OCI-LY3 (cell line): ENCODE measurements around the gene CASS4.

Source experiments
- CTCF ChIP-seq: fragments of 200-600, 300-600 bp; sonication (generic); IDR thresholded peaks from 2 replicates; pipeline ENCODE4 v1.5.1; 2014; ENCODE audit warnings: antibody characterized with exemption, low read length, low read depth
- EZH2phosphoT487 ChIP-seq: fragments of 200-600 bp; shearing (Covaris generic); IDR thresholded peaks from 2 replicates; pipeline ENCODE4 v1.6.1; 2018; ENCODE audit warnings: antibody characterized with exemption, mixed run types, low read depth

DNA sequence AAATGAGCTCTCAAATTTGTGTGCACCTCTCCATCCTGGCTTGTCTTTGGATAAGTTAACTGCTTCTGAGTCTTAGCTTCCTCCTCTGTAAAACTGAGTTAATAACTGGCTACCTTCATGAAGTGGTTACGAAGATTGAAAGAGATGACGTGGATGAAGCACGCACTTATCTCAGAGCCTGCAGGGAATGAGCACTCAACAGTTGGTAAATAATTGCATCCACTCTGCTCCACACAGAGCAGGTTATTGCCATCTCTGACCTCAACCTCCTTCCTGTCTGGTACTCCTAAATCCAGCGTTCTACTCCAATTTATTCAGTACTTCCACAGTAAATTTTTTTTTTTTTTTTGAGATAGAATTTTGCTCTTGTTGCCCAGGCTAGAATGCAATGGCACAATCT is 26.9 kb upstream of the CASS4 start:
- no peak for TF ChIP-seq CTCF
- TF ChIP-seq EZH2phosphoT487, result no peak
